Panc1 (cell line): Measurements from ENCODE around the gene TRAF6. TPM values are rescaled to one million over a fixed set of nuclear protein-coding genes. Genes with fewer than 3 reads are reported as not detected.

Experiments used
- ATAC-seq: fragments of 200-7000 bp; cut with Tn5 transposase; 2 replicates; pipeline ENCODE4 v1.9.1; 2020; ENCODE audit warnings: mild to moderate bottlenecking, moderate library complexity
- BruUV-seq: library from RNA; stranded (reverse); fragments of 400-500 nt; replicated peaks from 2 replicates; lab custom pipeline; 2021; lab: Mats Ljungman, UMichigan
- CTCF ChIA-PET: fragments of 300-600 bp; sonication (Branson Sonifier 250); formaldehyde crosslinking; loops from one replicate; lab custom pipeline; 2022; ENCODE audit warnings: antibody characterized with exemption; lab: Charles Lee
- POLR2A ChIA-PET: fragments of 300-600 bp; sonication (Branson Sonifier 250); formaldehyde crosslinking; loops from one replicate; lab custom pipeline; 2022; ENCODE audit warnings: antibody characterized with exemption; lab: Charles Lee
- DNase-seq: peaks from one replicate; pipeline ENCODE4 v3.0.0-alpha.2; 2010; ENCODE audit warnings: low read depth, low spot score
- H3K27ac ChIP-seq: 2 replicates; pipeline ENCODE4 v1.5.1; 2011; ENCODE audit warnings: mild to moderate bottlenecking, low read length, inconsistent platforms
- H3K27me3 ChIP-seq: fragments of 200-500 bp; sonication (Bioruptor generic); 2 replicates; pipeline ENCODE4 v1.6.0; 2014; ENCODE audit warnings: low read length, inconsistent platforms; ENCODE audit not compliant: control insufficient read depth, insufficient read depth
- H3K36me3 ChIP-seq: fragments of 200-500 bp; sonication (Bioruptor generic); 2 replicates; pipeline ENCODE4 v1.5.1; 2014; ENCODE audit warnings: inconsistent platforms, mild to moderate bottlenecking, low read length, moderate library complexity; ENCODE audit not compliant: control insufficient read depth, insufficient read depth
- H3K4me1 ChIP-seq: 2 replicates; pipeline ENCODE4 v1.5.1; 2011; ENCODE audit warnings: inconsistent platforms, mild to moderate bottlenecking, low read length, moderate library complexity; ENCODE audit not compliant: control insufficient read depth, insufficient read depth
- H3K4me3 ChIP-seq, 2 experiments: 2 replicates each; pipeline ENCODE4 v1.5.1; 2011 to 2012; ENCODE audit warnings: low read depth in 2 of 2, low read length in 2 of 2, mild to moderate bottlenecking in 2 of 2, inconsistent platforms in 1 of 2, moderate library complexity in 1 of 2
- H3K9me3 ChIP-seq: fragments of 200-500 bp; sonication (Bioruptor generic); 2 replicates; pipeline ENCODE4 v1.5.1; 2014; ENCODE audit warnings: low read depth, mild to moderate bottlenecking, inconsistent platforms, low read length, moderate library complexity; ENCODE audit not compliant: control insufficient read depth, insufficient read depth
- CTCF ChIP-seq: fragments of 450-650 bp; IDR thresholded peaks from 2 replicates; pipeline ENCODE4 v1.5.1; 2017; ENCODE audit warnings: mild to moderate bottlenecking
- POLR2AphosphoS5 ChIP-seq: IDR thresholded peaks from 2 replicates; pipeline ENCODE4 v1.6.1; 2012; ENCODE audit warnings: mild to moderate bottlenecking, low read depth, low read length, moderate library complexity
- SIN3A ChIP-seq: IDR thresholded peaks from 2 replicates; pipeline ENCODE4 v1.6.1; 2012; ENCODE audit warnings: low read depth, mild to moderate bottlenecking, low read length, moderate library complexity, borderline replicate concordance; ENCODE audit not compliant: insufficient read depth
- TCF7L2 ChIP-seq: IDR thresholded peaks from 2 replicates; pipeline ENCODE4 v1.6.1; 2011; ENCODE audit warnings: mild to moderate bottlenecking, low read depth, low read length, inconsistent platforms
- in situ Hi-C: cut with HindIII; loops from 2 replicates; pipeline ENCODE4 v1.10.0; 2016; ENCODE audit warnings: low sequenced_read_pairs, low pct_unique_long_range_greater_than_20kb
- intact Hi-C: fragments of 100-400 bp; cut with micrococcal nuclease; formaldehyde crosslinking; loops from one replicate; pipeline ENCODE4 v1.10.0; 2022; ENCODE audit not compliant: unreplicated experiment
- total RNA-seq: library from RNA; stranded (reverse); gene quantifications from one replicate; pipeline ENCODE4 v1.2.1, GENCODE V29; 2021; ENCODE audit not compliant: unreplicated experiment
- TF ChIP-seq, protein P1 (sequence below), 2 experiments: IDR thresholded peaks; 2 replicates each; pipeline ENCODE4 v1.6.1; 2011 to 2012; ENCODE audit warnings: low read depth in 2 of 2, control low read depth in 1 of 2, low read length in 1 of 2, mild to moderate bottlenecking in 1 of 2, moderate library complexity in 1 of 2; ENCODE audit not compliant: insufficient read depth in 1 of 2

The TRAF6 gene
- total RNA-seq, 1 experiment from 2014 or later = 10.9 TPM

DNA sequence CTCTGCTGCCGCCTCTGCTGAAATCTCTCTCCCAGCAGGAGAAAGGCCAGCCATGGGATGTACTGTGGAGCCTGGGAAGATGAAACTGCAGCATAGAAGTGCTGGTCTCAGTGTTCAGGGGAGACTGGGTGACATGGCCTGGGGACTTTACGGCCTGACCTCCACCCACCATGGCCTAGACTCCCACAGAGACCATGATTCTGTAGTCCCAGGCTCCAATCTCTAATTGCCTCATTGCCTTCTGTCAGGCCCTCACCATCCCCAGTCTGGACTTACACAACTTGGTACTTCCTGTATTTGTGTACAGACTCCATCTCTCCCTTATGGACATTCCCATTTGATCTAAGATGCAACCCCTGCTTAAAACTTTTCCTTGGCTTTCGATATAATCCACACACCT is 43.1 kb downstream of the TRAF6 start:
- Histone ChIP-seq H3K4me1 (no peaks in the 10 kb centered on the region), H3K36me3 (no peaks in the 10 kb centered on the region), H3K4me3 (no peak overlapping the region), H3K27ac (no peak overlapping the region), H3K27me3 (peaks cover 2% of the 10 kb centered on the region), H3K9me3 (no peaks in the 10 kb centered on the region)
- ChIA-PET CTCF (no interaction called here), POLR2A (no interaction called here)
- no peak for ATAC-seq
- in situ Hi-C loops (no loop called here), intact Hi-C loops (no loop called here)
- TF ChIP-seq, protein P1, sequence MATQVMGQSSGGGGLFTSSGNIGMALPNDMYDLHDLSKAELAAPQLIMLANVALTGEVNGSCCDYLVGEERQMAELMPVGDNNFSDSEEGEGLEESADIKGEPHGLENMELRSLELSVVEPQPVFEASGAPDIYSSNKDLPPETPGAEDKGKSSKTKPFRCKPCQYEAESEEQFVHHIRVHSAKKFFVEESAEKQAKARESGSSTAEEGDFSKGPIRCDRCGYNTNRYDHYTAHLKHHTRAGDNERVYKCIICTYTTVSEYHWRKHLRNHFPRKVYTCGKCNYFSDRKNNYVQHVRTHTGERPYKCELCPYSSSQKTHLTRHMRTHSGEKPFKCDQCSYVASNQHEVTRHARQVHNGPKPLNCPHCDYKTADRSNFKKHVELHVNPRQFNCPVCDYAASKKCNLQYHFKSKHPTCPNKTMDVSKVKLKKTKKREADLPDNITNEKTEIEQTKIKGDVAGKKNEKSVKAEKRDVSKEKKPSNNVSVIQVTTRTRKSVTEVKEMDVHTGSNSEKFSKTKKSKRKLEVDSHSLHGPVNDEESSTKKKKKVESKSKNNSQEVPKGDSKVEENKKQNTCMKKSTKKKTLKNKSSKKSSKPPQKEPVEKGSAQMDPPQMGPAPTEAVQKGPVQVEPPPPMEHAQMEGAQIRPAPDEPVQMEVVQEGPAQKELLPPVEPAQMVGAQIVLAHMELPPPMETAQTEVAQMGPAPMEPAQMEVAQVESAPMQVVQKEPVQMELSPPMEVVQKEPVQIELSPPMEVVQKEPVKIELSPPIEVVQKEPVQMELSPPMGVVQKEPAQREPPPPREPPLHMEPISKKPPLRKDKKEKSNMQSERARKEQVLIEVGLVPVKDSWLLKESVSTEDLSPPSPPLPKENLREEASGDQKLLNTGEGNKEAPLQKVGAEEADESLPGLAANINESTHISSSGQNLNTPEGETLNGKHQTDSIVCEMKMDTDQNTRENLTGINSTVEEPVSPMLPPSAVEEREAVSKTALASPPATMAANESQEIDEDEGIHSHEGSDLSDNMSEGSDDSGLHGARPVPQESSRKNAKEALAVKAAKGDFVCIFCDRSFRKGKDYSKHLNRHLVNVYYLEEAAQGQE (IDR thresholded peaks at IDR 0.05; ENCODE audit: insufficient read depth in 1 of 2, low read depth in 2 of 2, low read length in 1 of 2) = no peak
- TF ChIP-seq SIN3A (no peak), CTCF (no peak), TCF7L2 (no peak), POLR2AphosphoS5 (no peak)
- no peak for DNase-seq
- BruUV-seq = no TSS peak

GRCh38 chr11:36465449-36466163 is 44.5 kb downstream of the TRAF6 start:
- ATAC-seq (no peak), DNase-seq (no peak)
- TF ChIP-seq CTCF = no peak
- no peak for TF ChIP-seq SIN3A
- no peak for TF ChIP-seq TCF7L2
- TF ChIP-seq POLR2AphosphoS5 = no peak
- TF ChIP-seq, protein P1 (IDR thresholded peaks at IDR 0.05; ENCODE audit: insufficient read depth in 1 of 2, low read depth in 2 of 2, low read length in 1 of 2) = no peak
- BruUV-seq = no TSS peak
- H3K36me3 ChIP-seq = no peaks in the 10 kb centered on the region
- intact Hi-C loops (no loop called here), in situ Hi-C loops (no loop called here)
- ChIA-PET POLR2A (no interaction called here), CTCF (interaction anchor here (0.6 kb wide), 1 partner anchor 644 kb away, joined by 5 read pairs; no protein-coding TSS in a partner anchor)
- H3K27me3 ChIP-seq = peaks cover 2% of the 10 kb centered on the region
- no peaks in the 10 kb centered on the region for H3K9me3 ChIP-seq
- no peaks in the 10 kb centered on the region for H3K4me1 ChIP-seq
- no peak overlapping the region for H3K27ac ChIP-seq
- H3K4me3 ChIP-seq = no peak overlapping the region
